ENCODE results near the gene MEX3A. TPM values are rescaled to one million over a fixed set of nuclear protein-coding genes. Genes with fewer than 3 reads are reported as not detected.

The MEX3A gene
- total and polyA plus RNA-seq, 5 donors from 2014 or later = not detected

DNA sequence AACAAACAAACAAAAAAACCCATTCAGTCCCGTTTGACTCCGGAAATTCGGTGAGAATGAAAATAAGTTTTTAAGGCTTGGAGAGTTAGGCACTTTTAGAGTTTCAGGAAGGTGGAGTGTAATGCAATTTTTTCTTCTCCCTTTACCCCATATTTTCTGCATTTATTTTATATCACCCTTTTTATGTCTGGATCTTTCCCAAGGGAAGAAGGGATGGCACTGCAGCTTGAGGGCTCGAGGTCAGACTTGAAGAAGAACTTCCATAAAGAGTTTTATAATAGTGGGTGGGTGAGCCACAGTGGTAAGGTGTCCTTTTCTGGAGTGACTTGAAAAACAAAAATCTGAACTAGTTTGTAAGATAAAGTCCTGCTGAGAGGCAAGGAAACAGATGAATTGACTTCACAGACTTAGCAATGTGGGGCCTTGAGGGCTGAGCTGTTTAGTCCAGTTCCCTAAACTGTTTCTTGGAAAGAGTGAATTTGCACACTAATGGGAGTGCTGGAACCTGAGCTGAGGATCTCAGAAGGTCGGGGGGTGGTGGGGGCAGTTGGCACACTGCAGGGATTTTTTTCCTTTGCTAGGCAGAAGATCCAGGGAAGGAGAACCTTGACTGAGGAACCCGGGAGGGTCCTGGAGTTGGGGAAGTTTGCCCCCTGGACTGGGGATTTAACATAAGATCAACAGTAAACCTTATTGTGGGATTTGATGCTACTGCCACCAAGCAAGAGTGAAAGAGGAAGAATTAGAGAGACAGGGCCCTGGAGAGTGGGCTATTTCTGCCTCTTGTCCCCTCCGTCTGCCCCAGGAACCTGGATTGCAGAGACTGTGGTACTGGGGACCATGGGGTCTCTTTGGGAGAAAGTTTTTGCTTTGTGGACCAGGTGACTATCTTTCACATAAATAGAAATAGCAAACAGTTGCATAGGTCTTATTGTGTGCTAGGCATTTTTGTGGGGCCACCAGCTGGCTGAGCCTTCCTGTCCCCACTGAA lies 1.8 kb upstream of the MEX3A start:
- DNase-seq (no peak), ATAC-seq (ENCODE audit: low read depth in 2 of 2) (no peak)
- H3K4me3 Mint-ChIP-seq = peak overlapping the region; percentile 71 to 87 (median 82)
- Histone ChIP-seq H3K4me3 (ENCODE audit: low read depth, low read length) (no peak overlapping the region), H3K4me1 (ENCODE audit: control insufficient read depth, insufficient read depth, low read length, poor library complexity, severe bottlenecking) (peaks cover 17% of the 10 kb centered on the region), H3K27ac (ENCODE audit: insufficient read depth, low read length, poor library complexity, severe bottlenecking) (no peak overlapping the region), H3K27me3 (ENCODE audit: control insufficient read depth, insufficient read depth, low read length) (peaks cover 16% of the 10 kb centered on the region), H3K9me3 (ENCODE audit: control insufficient read depth in 2 of 2, low read length in 2 of 2) (no peaks in the 10 kb centered on the region), H3K36me3 (ENCODE audit: control insufficient read depth, insufficient read depth, low read length) (no peaks in the 10 kb centered on the region)
- peaks cover 0 to 18% (median 1%) of the 10 kb centered on the region in 4 donors for H3K4me1 Mint-ChIP-seq
- H3K27me3 Mint-ChIP-seq = peaks cover 65% of the 10 kb centered on the region
- no peak overlapping the region for H3K27ac Mint-ChIP-seq
- H3K9me3 Mint-ChIP-seq = peaks cover 0 to 2% (median 0%) of the 10 kb centered on the region in 7 donors
- no peaks in the 10 kb centered on the region for H3K36me3 Mint-ChIP-seq

DNA sequence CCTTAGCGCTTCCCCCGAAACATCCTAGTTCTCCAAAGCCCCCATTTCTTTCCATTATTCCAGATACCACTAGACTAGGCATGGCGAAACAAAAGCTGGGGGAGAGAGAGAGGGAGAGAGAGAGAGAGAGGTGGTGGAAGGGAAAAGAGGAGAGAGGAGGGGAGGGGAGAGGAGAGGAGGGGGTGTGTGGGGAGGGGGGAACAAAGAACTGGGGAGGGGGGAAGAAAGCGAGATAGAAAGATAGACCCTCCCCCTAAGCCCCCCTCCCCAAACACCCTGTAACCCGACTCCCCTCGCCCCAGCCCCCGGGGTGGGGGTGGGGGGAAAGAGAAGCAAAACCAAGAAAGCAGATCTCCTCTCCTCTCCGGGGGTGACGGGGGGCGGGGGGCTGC lies 352 bp downstream of the MEX3A start:
- Histone ChIP-seq H3K27me3 (ENCODE audit: control insufficient read depth, insufficient read depth, low read length) (peaks cover 16% of the 10 kb centered on the region), H3K4me3 (ENCODE audit: low read depth, low read length) (no peak overlapping the region), H3K9me3 (ENCODE audit: control insufficient read depth in 2 of 2, low read length in 2 of 2) (no peaks in the 10 kb centered on the region), H3K27ac (ENCODE audit: insufficient read depth, low read length, poor library complexity, severe bottlenecking) (no peak overlapping the region), H3K4me1 (ENCODE audit: control insufficient read depth, insufficient read depth, low read length, poor library complexity, severe bottlenecking) (peaks cover 17% of the 10 kb centered on the region), H3K36me3 (ENCODE audit: control insufficient read depth, insufficient read depth, low read length) (no peaks in the 10 kb centered on the region)
- Mint-ChIP-seq H3K4me3 (peak overlapping the region in 3 of 4 donors; percentile 66 to 89 (median 74)), H3K9me3 (peaks cover 0 to 3% (median 0%) of the 10 kb centered on the region in 7 donors), H3K27ac (no peak overlapping the region), H3K36me3 (no peaks in the 10 kb centered on the region), H3K4me1 (peaks cover 0 to 18% (median 1%) of the 10 kb centered on the region in 4 donors), H3K27me3 (peaks cover 64% of the 10 kb centered on the region)
- DNase-seq = no peak
- no peak for ATAC-seq (ENCODE audit: low read depth in 2 of 2)

DNA sequence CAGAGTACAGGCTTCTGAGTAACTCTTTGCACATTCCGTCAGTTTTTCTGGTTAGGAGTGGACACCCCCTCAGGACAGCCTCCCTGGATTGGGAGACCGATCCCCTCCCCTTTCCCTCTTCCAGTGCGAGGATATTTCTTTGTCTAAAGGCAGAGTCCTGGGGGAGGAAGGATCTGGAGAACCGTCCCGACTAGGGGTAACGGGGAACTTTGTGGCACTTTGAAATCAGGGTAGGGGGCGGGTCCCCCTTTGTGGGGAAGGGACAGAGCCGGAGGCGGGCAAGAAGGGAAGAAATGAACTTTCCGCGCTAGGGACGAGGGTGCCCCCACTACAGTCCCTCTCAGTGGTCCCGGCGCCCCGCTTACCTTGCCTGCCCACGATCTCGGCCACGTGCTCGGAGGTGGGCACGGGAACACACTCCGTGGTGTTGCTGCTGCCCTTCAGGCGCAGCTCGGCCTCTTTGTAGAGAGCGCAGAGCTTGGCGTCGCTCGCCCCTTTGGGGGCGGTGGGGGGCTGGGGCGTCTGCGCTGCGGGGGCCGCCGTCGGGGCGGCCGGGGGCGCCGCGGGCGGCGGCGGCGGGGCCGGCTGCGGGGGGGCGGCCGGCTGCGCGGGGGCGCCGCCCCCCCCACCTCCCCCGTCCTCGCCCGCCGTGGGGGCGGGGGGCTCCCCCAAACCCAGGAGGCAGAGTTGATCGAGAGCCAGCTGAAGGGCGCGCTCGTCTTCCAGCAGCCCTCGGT lies 917 bp downstream of the MEX3A start:
- Histone ChIP-seq H3K9me3 (ENCODE audit: control insufficient read depth in 2 of 2, low read length in 2 of 2) (no peaks in the 10 kb centered on the region), H3K36me3 (ENCODE audit: control insufficient read depth, insufficient read depth, low read length) (no peaks in the 10 kb centered on the region), H3K27me3 (ENCODE audit: control insufficient read depth, insufficient read depth, low read length) (peaks cover 16% of the 10 kb centered on the region), H3K4me3 (ENCODE audit: low read depth, low read length) (no peak overlapping the region), H3K27ac (ENCODE audit: insufficient read depth, low read length, poor library complexity, severe bottlenecking) (no peak overlapping the region), H3K4me1 (ENCODE audit: control insufficient read depth, insufficient read depth, low read length, poor library complexity, severe bottlenecking) (peaks cover 17% of the 10 kb centered on the region)
- ATAC-seq (ENCODE audit: low read depth in 2 of 2) (no peak), DNase-seq (no peak)
- Mint-ChIP-seq H3K4me3 (peak overlapping the region; percentile 58 to 88 (median 70)), H3K4me1 (peaks cover 0 to 18% (median 1%) of the 10 kb centered on the region in 4 donors), H3K36me3 (no peaks in the 10 kb centered on the region), H3K9me3 (peaks cover 0 to 2% (median 0%) of the 10 kb centered on the region in 7 donors), H3K27me3 (peaks cover 61% of the 10 kb centered on the region), H3K27ac (no peak overlapping the region)

DNA sequence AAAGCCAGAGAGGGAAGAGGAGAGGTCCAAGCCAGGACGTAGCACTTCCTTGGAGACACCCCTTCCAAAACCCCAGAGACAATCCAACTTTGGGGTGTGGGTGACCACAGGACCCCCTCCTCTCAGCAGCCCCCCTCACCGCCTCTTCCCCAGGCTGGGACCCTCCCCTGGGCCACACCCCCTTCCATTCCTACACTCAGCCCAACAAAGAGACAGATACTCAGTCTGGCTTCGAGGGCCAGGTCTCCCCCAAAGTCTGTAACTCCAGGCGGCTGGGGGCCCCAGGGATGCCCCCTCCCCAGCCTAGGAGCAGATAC lies 1.4 kb downstream of the MEX3A start:
- Histone ChIP-seq H3K27me3 (ENCODE audit: control insufficient read depth, insufficient read depth, low read length) (peaks cover 16% of the 10 kb centered on the region), H3K36me3 (ENCODE audit: control insufficient read depth, insufficient read depth, low read length) (no peaks in the 10 kb centered on the region), H3K4me1 (ENCODE audit: control insufficient read depth, insufficient read depth, low read length, poor library complexity, severe bottlenecking) (peaks cover 17% of the 10 kb centered on the region), H3K9me3 (ENCODE audit: control insufficient read depth in 2 of 2, low read length in 2 of 2) (no peaks in the 10 kb centered on the region), H3K27ac (ENCODE audit: insufficient read depth, low read length, poor library complexity, severe bottlenecking) (no peak overlapping the region), H3K4me3 (ENCODE audit: low read depth, low read length) (no peak overlapping the region)
- no peaks in the 10 kb centered on the region for H3K36me3 Mint-ChIP-seq
- peaks cover 57% of the 10 kb centered on the region for H3K27me3 Mint-ChIP-seq
- H3K27ac Mint-ChIP-seq = no peak overlapping the region
- peaks cover 0 to 18% (median 1%) of the 10 kb centered on the region in 4 donors for H3K4me1 Mint-ChIP-seq
- peak overlapping the region; percentile 35 to 74 (median 60) for H3K4me3 Mint-ChIP-seq
- ATAC-seq (ENCODE audit: low read depth in 2 of 2) (no peak), DNase-seq (no peak)
- H3K9me3 Mint-ChIP-seq = peaks cover 0 to 2% (median 0%) of the 10 kb centered on the region in 7 donors

DNA sequence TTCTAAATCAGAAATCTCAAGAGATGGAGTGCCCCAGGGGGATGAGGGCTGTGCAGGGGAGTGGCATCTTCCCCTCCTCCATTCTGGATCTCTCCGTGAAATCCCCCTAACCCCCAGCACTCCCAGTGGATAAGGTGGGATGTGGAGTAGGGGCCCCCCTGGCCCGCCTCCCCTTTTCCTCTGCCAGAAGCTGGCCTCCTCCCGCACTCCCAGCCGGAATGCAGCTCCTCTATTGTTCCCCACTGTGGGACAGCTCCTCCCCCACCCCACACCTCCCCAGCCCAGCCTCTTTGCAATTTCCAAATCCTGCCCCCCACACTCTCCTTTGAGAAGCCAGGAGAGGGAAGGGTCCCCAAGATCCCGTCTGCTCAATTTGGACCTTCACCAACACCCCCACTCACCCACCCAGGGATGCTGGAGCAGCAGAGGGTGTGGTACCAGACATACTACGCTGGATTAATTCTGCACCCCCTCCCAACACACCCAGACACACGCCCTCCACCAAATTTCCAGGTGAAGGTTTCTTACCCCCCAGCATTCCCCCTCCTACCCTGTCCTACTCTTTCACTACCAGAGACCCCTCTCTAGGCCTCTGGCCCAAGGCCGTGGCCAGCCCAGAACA lies 1.9 kb downstream of the MEX3A start:
- DNase-seq (no peak), ATAC-seq (ENCODE audit: low read depth in 2 of 2) (no peak)
- no peaks in the 10 kb centered on the region for H3K9me3 ChIP-seq (ENCODE audit: control insufficient read depth in 2 of 2, low read length in 2 of 2)
- Mint-ChIP-seq H3K4me1 (peaks cover 0 to 18% (median 1%) of the 10 kb centered on the region in 4 donors), H3K9me3 (peaks cover 0 to 2% (median 0%) of the 10 kb centered on the region in 7 donors), H3K4me3 (peak overlapping the region in 1 of 4 donors; percentile 59), H3K36me3 (no peaks in the 10 kb centered on the region), H3K27me3 (peaks cover 57% of the 10 kb centered on the region), H3K27ac (no peak overlapping the region)
- H3K4me1 ChIP-seq (ENCODE audit: control insufficient read depth, insufficient read depth, low read length, poor library complexity, severe bottlenecking) = peaks cover 17% of the 10 kb centered on the region
- no peaks in the 10 kb centered on the region for H3K36me3 ChIP-seq (ENCODE audit: control insufficient read depth, insufficient read depth, low read length)
- H3K27me3 ChIP-seq (ENCODE audit: control insufficient read depth, insufficient read depth, low read length) = peaks cover 14% of the 10 kb centered on the region
- no peak overlapping the region for H3K27ac ChIP-seq (ENCODE audit: insufficient read depth, low read length, poor library complexity, severe bottlenecking)
- no peak overlapping the region for H3K4me3 ChIP-seq (ENCODE audit: low read depth, low read length)

DNA sequence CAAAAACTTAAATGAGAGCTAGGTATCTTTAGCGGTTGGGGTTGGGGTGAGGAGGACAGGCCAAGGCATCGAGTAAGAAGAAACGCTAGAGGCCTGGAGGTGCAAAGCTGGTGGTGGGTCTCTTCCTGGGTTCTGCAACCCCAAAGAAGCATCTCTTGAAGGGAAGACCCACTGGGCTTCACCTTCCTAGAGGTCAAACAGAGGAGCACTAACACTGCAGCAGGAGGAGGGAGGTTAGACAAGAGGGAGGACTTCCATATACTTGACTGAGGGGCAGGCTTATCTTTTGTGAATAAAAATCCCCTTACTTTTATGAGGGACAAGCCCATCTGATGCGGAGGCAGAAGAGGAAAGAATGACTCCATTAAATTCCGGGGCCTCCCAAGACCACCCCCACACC lies 2.5 kb downstream of the MEX3A start:
- peaks cover 0 to 18% (median 1%) of the 10 kb centered on the region in 4 donors for H3K4me1 Mint-ChIP-seq
- H3K36me3 ChIP-seq (ENCODE audit: control insufficient read depth, insufficient read depth, low read length) = no peaks in the 10 kb centered on the region
- H3K27ac Mint-ChIP-seq = no peak overlapping the region
- ATAC-seq (ENCODE audit: low read depth in 2 of 2) (no peak), DNase-seq (no peak)
- H3K27ac ChIP-seq (ENCODE audit: insufficient read depth, low read length, poor library complexity, severe bottlenecking) = no peak overlapping the region
- no peaks in the 10 kb centered on the region for H3K9me3 ChIP-seq (ENCODE audit: control insufficient read depth in 2 of 2, low read length in 2 of 2)
- H3K27me3 ChIP-seq (ENCODE audit: control insufficient read depth, insufficient read depth, low read length) = peaks cover 13% of the 10 kb centered on the region
- peaks cover 0 to 2% (median 0%) of the 10 kb centered on the region in 7 donors for H3K9me3 Mint-ChIP-seq
- H3K27me3 Mint-ChIP-seq = peaks cover 55% of the 10 kb centered on the region
- peaks cover 17% of the 10 kb centered on the region for H3K4me1 ChIP-seq (ENCODE audit: control insufficient read depth, insufficient read depth, low read length, poor library complexity, severe bottlenecking)
- H3K36me3 Mint-ChIP-seq = no peaks in the 10 kb centered on the region
- H3K4me3 ChIP-seq (ENCODE audit: low read depth, low read length) = no peak overlapping the region
- peak overlapping the region; percentile 44 to 66 (median 56) for H3K4me3 Mint-ChIP-seq

DNA sequence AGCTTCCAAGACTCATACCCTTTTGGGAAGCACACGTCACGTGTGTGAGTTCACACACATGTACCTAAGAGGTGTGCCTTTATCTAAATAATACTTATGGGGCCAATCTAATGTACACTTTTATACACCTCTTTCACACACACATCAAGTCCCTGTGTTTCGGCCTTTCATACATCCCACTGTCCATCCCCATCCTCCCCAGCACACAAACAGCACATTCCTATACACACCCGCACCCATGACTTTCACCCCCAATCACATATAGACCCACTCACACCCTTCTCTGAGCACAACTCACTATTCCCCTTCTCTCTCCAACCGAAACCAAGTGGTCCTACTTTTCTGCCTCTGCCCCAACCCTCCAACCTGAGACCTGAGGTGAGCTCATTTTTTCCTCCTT lies 3.5 kb downstream of the MEX3A start:
- Histone ChIP-seq H3K27ac (ENCODE audit: insufficient read depth, low read length, poor library complexity, severe bottlenecking) (no peak overlapping the region), H3K4me1 (ENCODE audit: control insufficient read depth, insufficient read depth, low read length, poor library complexity, severe bottlenecking) (peaks cover 17% of the 10 kb centered on the region), H3K27me3 (ENCODE audit: control insufficient read depth, insufficient read depth, low read length) (peaks cover 3% of the 10 kb centered on the region), H3K9me3 (ENCODE audit: control insufficient read depth in 2 of 2, low read length in 2 of 2) (no peaks in the 10 kb centered on the region), H3K36me3 (ENCODE audit: control insufficient read depth, insufficient read depth, low read length) (no peaks in the 10 kb centered on the region), H3K4me3 (ENCODE audit: low read depth, low read length) (no peak overlapping the region)
- H3K4me1 Mint-ChIP-seq = peaks cover 0 to 18% (median 1%) of the 10 kb centered on the region in 4 donors
- no peaks in the 10 kb centered on the region for H3K36me3 Mint-ChIP-seq
- H3K27ac Mint-ChIP-seq = peak overlapping the region in 1 of 3 donors; percentile 33
- DNase-seq (no peak), ATAC-seq (ENCODE audit: low read depth in 2 of 2) (no peak)
- peak overlapping the region in 2 of 4 donors; percentile 3 to 69 for H3K4me3 Mint-ChIP-seq
- H3K27me3 Mint-ChIP-seq = peaks cover 45% of the 10 kb centered on the region
- peaks cover 0 to 2% (median 0%) of the 10 kb centered on the region in 7 donors for H3K9me3 Mint-ChIP-seq

All from CD4-positive, CD25-positive, alpha-beta regulatory T cell (primary cell).